HG03139 (cell line): Measurements from ENCODE around the gene GEMIN4.
"Not testable (repeated sequence)": the region's sequence is repeated elsewhere in the genome, so short reads cannot be mapped to it uniquely, and the experiment has no call there.

ENCODE experiments used
- ATAC-seq: cut with Tn5 transposase; IDR thresholded peaks from one replicate; pipeline ENCODE4 v1.9.1; 2021; ENCODE audit not compliant: unreplicated experiment

The GEMIN4 gene

DNA sequence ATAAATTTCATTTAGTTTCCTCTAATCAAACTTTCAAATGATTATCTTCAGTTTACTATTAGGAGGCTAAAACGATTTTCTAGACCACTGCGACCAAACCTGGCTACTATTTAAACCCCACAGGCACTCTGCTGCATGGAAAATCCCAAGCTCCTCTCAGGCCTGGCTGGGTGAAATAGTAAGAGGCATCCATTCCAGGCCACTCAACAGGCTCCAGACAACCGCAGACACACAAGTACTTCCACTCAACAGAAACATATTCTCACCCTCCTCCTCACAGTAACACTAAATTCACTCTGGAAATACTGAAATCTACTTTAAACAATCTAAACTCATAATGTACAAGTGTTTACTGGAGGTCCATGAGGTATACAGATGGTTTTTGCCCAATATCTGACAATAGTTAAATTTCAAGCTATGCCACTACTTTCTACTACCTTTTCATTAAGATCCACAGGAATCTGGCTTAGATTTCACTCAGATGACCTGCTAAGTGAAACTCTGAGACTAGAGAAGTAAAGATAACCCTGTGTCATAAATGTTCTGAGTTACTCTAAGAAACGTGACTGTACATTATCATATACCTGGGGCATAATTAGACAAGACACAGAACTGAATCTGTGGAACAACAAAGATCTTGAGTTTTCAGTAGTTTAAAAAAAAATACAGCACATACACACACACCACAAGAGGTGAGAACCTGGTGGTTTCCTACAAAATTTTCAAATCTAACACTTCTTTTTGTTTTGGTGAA lies 47.8 kb downstream of the GEMIN4 start:
- no peak for ATAC-seq

DNA sequence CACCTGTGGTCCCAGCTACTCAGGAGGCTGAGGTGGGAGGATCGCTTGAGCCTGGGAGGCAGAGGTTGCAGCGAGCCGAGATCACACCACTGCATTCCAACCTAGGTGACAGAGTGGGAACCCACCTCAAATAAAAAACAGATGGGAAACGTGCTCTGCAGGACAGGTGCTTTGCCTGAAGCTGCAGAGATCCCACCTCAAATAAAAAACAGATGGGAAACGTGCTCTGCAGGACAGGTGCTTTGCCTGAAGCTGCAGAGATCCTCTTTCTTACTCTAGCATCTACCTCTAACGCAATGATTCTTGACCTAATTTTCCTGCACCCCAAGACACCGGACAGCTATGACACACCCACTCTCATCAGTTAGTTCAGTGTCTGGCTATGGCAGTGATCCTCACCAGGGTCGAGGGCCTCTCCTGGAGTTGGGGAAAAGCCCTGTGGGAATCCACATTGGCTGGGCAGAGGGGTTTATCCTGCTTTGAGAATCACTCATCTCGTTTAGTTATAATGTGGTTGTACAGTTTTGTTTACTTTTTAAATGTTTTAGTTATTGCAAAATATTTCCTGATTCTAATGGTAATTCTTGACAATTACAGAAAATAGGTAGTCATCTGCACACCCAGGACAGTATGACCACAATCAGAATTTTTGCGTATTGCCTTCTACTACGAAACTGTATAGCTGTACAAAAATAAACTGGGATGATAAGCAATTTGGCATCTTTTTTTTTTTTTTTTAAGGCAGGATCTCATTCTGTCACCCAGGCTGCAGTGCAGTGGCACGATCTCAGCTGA lies 48.8 kb downstream of the GEMIN4 start:
- ATAC-seq, result no peak

DNA sequence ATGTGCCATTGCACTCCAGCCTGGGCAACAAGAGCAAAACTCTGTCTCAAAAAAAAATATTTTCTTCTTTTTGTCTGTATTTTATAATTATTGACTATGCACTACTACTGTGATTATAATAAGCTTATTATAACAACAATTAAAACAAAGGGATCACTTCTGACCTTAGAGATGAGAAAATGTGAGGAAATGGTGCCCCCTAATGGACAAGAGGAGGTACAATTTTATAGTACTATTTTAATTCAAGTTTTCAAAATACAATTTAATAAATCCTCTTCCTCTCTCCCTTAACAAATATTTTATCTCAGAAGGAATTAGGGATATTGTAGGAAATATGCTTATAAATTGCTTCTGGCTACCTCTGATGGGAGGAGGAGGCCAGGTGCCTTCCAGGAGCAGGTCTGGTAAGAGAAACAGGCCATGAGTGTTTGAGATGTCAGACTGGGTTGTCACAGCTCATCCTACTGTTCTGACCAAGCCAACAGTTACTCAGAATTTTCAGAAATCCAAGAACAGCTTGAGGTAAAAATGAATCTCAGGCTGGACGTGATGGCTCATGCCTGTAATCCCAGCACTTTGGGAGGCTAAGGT lies 51.5 kb downstream of the GEMIN4 start:
- ATAC-seq, result no peak

DNA sequence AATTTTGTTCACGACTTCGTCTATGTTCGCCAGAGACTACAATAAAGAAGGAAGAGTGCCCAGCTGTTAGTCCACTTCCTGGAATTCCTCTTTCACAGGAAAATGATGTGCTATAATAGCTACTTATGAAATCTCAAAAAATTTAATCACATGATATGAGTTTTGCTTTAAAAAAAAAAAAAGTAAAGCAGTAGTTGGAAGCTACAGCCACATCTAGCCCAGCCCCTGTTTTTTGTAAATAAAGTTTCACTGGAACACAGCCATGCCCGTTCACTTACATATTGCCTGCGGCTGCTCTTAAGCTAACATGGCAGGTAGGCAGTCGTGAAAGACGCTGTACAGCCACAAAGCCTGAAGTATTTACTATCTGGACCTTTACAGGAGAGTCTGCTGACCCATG lies 52.7 kb downstream of the GEMIN4 start:
- no peak for ATAC-seq

DNA sequence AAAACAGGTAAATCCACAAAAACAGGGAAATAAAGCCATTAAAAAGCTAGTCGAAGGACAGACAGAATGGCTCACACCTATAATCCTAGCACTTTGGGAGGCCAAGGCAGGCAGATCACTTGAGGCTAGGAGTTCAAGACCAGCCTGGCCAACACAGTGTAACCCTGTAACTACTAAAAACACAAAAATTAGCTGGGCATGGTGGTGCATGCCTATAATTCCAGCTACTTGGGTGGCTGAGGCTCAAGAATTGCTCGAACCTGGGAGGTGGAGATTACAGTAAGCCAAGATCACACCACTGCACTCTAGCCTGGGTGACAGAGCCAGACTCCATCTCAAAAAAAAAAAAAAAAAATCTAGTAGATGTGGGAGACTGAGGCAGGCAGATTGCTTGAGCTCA lies 54.0 kb downstream of the GEMIN4 start:
- ATAC-seq, result not testable (repeated sequence)

DNA sequence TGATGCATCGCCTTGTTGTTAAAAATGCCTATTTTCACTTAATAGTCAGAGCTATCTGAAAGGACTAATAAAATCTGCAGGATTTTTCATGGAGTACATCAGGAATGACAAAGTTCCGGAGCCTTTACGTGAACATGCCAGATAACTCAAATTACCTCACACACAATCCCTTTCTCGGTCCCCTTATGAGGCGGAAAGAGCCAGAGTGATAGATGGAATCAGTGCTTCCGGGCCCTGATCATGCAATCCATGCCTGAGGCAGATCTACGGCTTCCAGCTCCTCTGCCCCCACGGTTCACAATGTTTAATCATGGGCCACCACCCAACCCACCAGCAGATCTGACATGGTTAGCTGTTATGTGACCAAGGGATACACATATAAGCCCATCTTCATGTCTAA lies 54.4 kb downstream of the GEMIN4 start:
- no peak for ATAC-seq

DNA sequence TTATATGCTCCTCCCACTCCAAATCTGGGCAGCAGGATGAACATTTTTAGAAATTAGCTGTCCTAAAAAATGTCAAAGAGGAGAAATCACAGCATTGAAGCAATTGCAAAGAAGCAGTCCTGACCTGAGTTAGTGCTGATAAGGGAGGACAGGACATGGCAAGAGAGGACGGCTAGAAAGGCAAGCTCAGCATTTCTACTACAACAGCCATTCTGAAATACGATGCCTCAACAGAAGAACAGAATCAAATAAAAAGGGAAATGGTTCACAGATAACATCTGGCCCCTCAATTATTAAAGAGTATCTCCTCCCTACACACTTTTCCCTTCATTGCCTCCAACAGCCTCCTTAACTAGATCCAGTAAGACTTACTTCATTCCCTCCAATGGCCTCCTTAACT lies 55.7 kb downstream of the GEMIN4 start:
- no peak for ATAC-seq
